Thyroid gland (tissue), 4 donors: Measurements from ENCODE around the gene ZSCAN16. TPM values are rescaled to one million over a fixed set of nuclear protein-coding genes. Genes with fewer than 3 reads are reported as not detected.

Source experiments
- DNase-seq, 2 donors: peaks; one replicate each; pipeline ENCODE4 v3.0.0-alpha.2; 2019
- H3K27ac ChIP-seq, 3 donors: fragments of 200-600 bp; sonication (generic); 1 replicate in 2 of 3; 2 replicates in 1 of 3; pipeline ENCODE4 v1.5.1; 2016 to 2019; ENCODE audit warnings: mild to moderate bottlenecking in 1 of 3, moderate library complexity in 1 of 3
- H3K27me3 ChIP-seq: fragments of 200-600 bp; sonication (generic); one replicate; pipeline ENCODE4 v1.5.1; 2019
- H3K36me3 ChIP-seq, 2 donors: fragments of 200-600 bp; sonication (generic); one replicate each; pipeline ENCODE4 v1.5.1; 2016 to 2019
- H3K4me1 ChIP-seq, 2 donors: fragments of 200-600 bp; sonication (generic); one replicate each; pipeline ENCODE4 v1.5.1; 2017 to 2019
- H3K4me3 ChIP-seq, 3 donors: fragments of 200-600 bp; sonication (generic); replicated peaks in 1 of 3; 1 replicate in 2 of 3; 2 replicates in 1 of 3; pipeline ENCODE4 v1.5.1; 2016; ENCODE audit warnings: mild to moderate bottlenecking in 1 of 3
- H3K9me3 ChIP-seq: fragments of 200-600 bp; sonication (generic); one replicate; pipeline ENCODE4 v1.5.1; 2017
- CTCF ChIP-seq, 6 experiments: fragments of 200-600 bp in 3 of 6; fragments of 450-650 bp in 3 of 6; sonication (generic) in 3 of 6; IDR thresholded peaks; one replicate each; pipeline ENCODE4 v1.5.1; 2016 to 2019; ENCODE audit warnings: antibody characterized with exemption in 6 of 6, mild to moderate bottlenecking in 2 of 6, inconsistent platforms in 1 of 6, moderate library complexity in 1 of 6
- POLR2A ChIP-seq, 2 donors: fragments of 450-650 bp; IDR thresholded peaks; one replicate each; pipeline ENCODE4 v1.6.1; 2017; ENCODE audit warnings: antibody characterized with exemption in 2 of 2, mild to moderate bottlenecking in 2 of 2, moderate library complexity in 1 of 2
- WGBS, 2 donors: methylation state at CpG; one replicate each; pipeline ENCODE4 v1.1.5; 2017; 5-methylcytosine and 5-hydroxymethylcytosine counted together
- intact Hi-C: fragments of 100-400 bp; cut with DNase I; formaldehyde crosslinking; loops from one replicate; pipeline ENCODE4 v1.15.1; 2023
- total RNA-seq, 4 donors: library from RNA; depleted of rRNA; stranded (reverse); fragments of >200 nt; gene quantifications; one replicate each; pipeline ENCODE4 v1.2.3, GENCODE V29; 2016

Gene ZSCAN16
- total RNA-seq, 4 donors from 2014 or later: 5.8 to 7.9 (median 7.4) TPM

- no peak for TF ChIP-seq POLR2A (IDR thresholded peaks at IDR 0.05)
- TF ChIP-seq CTCF (IDR thresholded peaks at IDR 0.05): no peak
- no peak overlapping the region for H3K4me3 ChIP-seq
- WGBS, 2 donors: 89% methylated on average over 4 of the region's 4 CpGs
- no peak for DNase-seq
- intact Hi-C loops: no loop called here
- H3K9me3 ChIP-seq: no peaks in the 10 kb centered on the region
- no peaks in the 10 kb centered on the region for H3K36me3 ChIP-seq
- H3K4me1 ChIP-seq: peaks cover 0 to 2% of the 10 kb centered on the region in 2 donors
- no peak overlapping the region for H3K27ac ChIP-seq
- no peaks in the 10 kb centered on the region for H3K27me3 ChIP-seq
These were observed 42.7 kb downstream of the ZSCAN16 start for GRCh38 chr6:28167068-28167467.

- intact Hi-C loops: no loop called here
- Histone ChIP-seq H3K27me3 (no peaks in the 10 kb centered on the region), H3K9me3 (no peaks in the 10 kb centered on the region), H3K27ac (no peak overlapping the region), H3K4me3 (no peak overlapping the region), H3K36me3 (no peaks in the 10 kb centered on the region), H3K4me1 (no peaks in the 10 kb centered on the region)
- 78 to 94% methylated on average over 1 of the region's 1 CpG for WGBS, 2 donors
- no peak for TF ChIP-seq POLR2A (IDR thresholded peaks at IDR 0.05)
- no peak for TF ChIP-seq CTCF (IDR thresholded peaks at IDR 0.05)
- DNase-seq: no peak
These were observed 43.5 kb downstream of the ZSCAN16 start for GRCh38 chr6:28167926-28168325.

- no peak for DNase-seq
- H3K4me1 ChIP-seq: no peaks in the 10 kb centered on the region
- no peaks in the 10 kb centered on the region for H3K9me3 ChIP-seq
- TF ChIP-seq CTCF (IDR thresholded peaks at IDR 0.05) (no peak), POLR2A (IDR thresholded peaks at IDR 0.05) (no peak)
- 68 to 90% methylated on average over 2 of the region's 2 CpGs for WGBS, 2 donors
- intact Hi-C loops: no loop called here
- H3K4me3 ChIP-seq: no peak overlapping the region
- no peaks in the 10 kb centered on the region for H3K36me3 ChIP-seq
- no peak overlapping the region for H3K27ac ChIP-seq
- no peaks in the 10 kb centered on the region for H3K27me3 ChIP-seq
These were observed 46.9 kb downstream of the ZSCAN16 start for GRCh38 chr6:28171271-28171670.

- DNase-seq: no peak
- WGBS, 2 donors: 93 to 97% methylated on average over 2 of the region's 2 CpGs
- TF ChIP-seq POLR2A (IDR thresholded peaks at IDR 0.05) (no peak), CTCF (IDR thresholded peaks at IDR 0.05) (no peak)
- Histone ChIP-seq H3K27me3 (no peaks in the 10 kb centered on the region), H3K36me3 (no peaks in the 10 kb centered on the region), H3K4me1 (no peaks in the 10 kb centered on the region), H3K27ac (no peak overlapping the region), H3K4me3 (no peak overlapping the region), H3K9me3 (no peaks in the 10 kb centered on the region)
- intact Hi-C loops: no loop called here
These were observed 47.6 kb downstream of the ZSCAN16 start for GRCh38 chr6:28172006-28172405.

- Histone ChIP-seq H3K4me1 (no peaks in the 10 kb centered on the region), H3K27me3 (no peaks in the 10 kb centered on the region), H3K36me3 (no peaks in the 10 kb centered on the region), H3K4me3 (no peak overlapping the region), H3K9me3 (no peaks in the 10 kb centered on the region), H3K27ac (no peak overlapping the region)
- WGBS, 2 donors: 94 to 98% methylated on average over 1 of the region's 1 CpG
- no peak for DNase-seq
- intact Hi-C loops: no loop called here
- no peak for TF ChIP-seq CTCF (IDR thresholded peaks at IDR 0.05)
These were observed 52.0 kb downstream of the ZSCAN16 start for GRCh38 chr6:28176373-28176772.

Other genes with a start within 250 kb of the ZSCAN16 start
- not detected for gene OR2B2, start 212.2 kb upstream of the ZSCAN16 start, total RNA-seq
- gene OR2B6, start 167.4 kb upstream of the ZSCAN16 start, total RNA-seq: not detected
- gene ZNF165, start 44.0 kb upstream of the ZSCAN16 start, total RNA-seq: 1 to 10 TPM; 1.7 to 5.3 (median 4.0) TPM
- gene ZKSCAN8, start 17.3 kb downstream of the ZSCAN16 start, total RNA-seq: 10 to 100 TPM; 21.5 to 44.2 (median 26.8) TPM
- 10 to 100 TPM; 13.0 to 18.7 (median 14.8) TPM for gene ZSCAN9, start 100.7 kb downstream of the ZSCAN16 start, total RNA-seq
- 1 to 10 TPM; 4.4 to 5.9 (median 5.2) TPM for gene ZKSCAN4, start 127.7 kb downstream of the ZSCAN16 start, total RNA-seq
- gene NKAPL, start 134.7 kb downstream of the ZSCAN16 start, total RNA-seq: under 1 TPM in 3 of 4 donors, not detected in 1; 0.67 to 0.68 (median 0.67) TPM
- 10 to 100 TPM; 20.9 to 41.2 (median 36.2) TPM for gene ZSCAN26, start 142.5 kb downstream of the ZSCAN16 start, total RNA-seq
- 1 to 10 TPM; 1.4 to 5.4 (median 4.1) TPM for gene PGBD1, start 157.0 kb downstream of the ZSCAN16 start, total RNA-seq
- gene ZSCAN31, start 211.5 kb downstream of the ZSCAN16 start, total RNA-seq: 10 to 100 TPM; 17.2 to 70.1 (median 57.5) TPM
- 10 to 100 TPM in 1 of 4 donors, 1 to 10 TPM in 3; 7.0 to 10.5 (median 8.6) TPM for gene ZKSCAN3, start 225.3 kb downstream of the ZSCAN16 start, total RNA-seq